Measurements from ENCODE around the gene STARD3.

The STARD3 gene

DNA sequence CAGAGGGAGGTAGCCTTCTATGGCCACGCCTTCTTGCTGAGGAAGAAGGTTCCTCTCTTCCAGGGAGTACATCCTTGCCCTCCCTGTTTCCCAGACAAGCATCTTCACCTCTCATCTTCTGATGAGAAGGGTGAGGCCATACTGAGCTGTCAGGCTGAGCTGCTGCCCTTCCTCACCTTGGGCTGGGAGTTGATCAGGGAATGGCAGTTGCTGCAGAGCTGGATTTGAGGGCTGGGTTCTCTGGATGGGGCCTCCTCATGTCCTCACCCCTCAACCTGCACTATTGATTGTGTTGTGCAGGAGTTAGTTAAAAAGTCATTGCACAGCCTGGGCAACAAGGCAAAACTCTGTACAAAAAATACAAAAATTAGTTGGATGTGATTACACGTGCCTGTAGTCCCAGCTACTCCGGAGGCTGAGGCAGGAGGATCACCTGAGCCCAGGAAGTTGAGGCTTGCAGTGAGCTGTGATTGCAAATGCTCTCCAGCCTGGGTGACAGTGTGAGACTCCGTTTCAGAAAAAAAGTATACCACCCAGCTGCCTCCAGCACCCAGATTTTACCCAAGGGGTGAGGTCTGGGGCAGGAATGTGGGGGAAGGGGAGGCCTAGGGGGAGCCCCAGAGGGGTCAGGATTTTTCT is 65.0 kb downstream of the STARD3 start:
- Histone ChIP-seq H3K9me3 (ENCODE audit: control extremely low read depth in 1 of 5, control insufficient read depth in 4 of 5, insufficient read depth in 2 of 5, low read depth in 1 of 5, low read length in 4 of 5) (no peaks in the 10 kb centered on the region), H3K4me1 (ENCODE audit: control extremely low read depth in 1 of 4, control insufficient read depth in 4 of 4, insufficient read depth in 4 of 4, low read length in 3 of 4) (peaks cover 0 to 11% (median 8%) of the 10 kb centered on the region in 4 experiments), H3K27me3 (replicated peaks in 2 of 5; ENCODE audit: control insufficient read depth in 4 of 5, insufficient read depth in 5 of 5, low read length in 4 of 5) (peaks cover 0 to 40% (median 14%) of the 10 kb centered on the region in 5 experiments), H3K36me3 (ENCODE audit: control insufficient read depth in 4 of 4, insufficient read depth in 4 of 4, low read length in 3 of 4) (no peaks in the 10 kb centered on the region), H3K27ac (ENCODE audit: insufficient read depth in 1 of 2, low read depth in 1 of 2, low read length in 2 of 2, poor library complexity in 1 of 2, severe bottlenecking in 2 of 2) (no peak overlapping the region), H3K4me3 (ENCODE audit: control insufficient read depth in 1 of 7, extremely low read depth in 1 of 7, insufficient read depth in 4 of 7, low read depth in 2 of 7, low read length in 6 of 7) (no peak overlapping the region)
- WGBS (ENCODE audit: insufficient coverage): 100% methylated on average over 3 of the region's 4 CpGs
- ChIA-PET POLR2A (no interaction called here), CTCF (no interaction called here)
- no peak for DNase-seq

DNA sequence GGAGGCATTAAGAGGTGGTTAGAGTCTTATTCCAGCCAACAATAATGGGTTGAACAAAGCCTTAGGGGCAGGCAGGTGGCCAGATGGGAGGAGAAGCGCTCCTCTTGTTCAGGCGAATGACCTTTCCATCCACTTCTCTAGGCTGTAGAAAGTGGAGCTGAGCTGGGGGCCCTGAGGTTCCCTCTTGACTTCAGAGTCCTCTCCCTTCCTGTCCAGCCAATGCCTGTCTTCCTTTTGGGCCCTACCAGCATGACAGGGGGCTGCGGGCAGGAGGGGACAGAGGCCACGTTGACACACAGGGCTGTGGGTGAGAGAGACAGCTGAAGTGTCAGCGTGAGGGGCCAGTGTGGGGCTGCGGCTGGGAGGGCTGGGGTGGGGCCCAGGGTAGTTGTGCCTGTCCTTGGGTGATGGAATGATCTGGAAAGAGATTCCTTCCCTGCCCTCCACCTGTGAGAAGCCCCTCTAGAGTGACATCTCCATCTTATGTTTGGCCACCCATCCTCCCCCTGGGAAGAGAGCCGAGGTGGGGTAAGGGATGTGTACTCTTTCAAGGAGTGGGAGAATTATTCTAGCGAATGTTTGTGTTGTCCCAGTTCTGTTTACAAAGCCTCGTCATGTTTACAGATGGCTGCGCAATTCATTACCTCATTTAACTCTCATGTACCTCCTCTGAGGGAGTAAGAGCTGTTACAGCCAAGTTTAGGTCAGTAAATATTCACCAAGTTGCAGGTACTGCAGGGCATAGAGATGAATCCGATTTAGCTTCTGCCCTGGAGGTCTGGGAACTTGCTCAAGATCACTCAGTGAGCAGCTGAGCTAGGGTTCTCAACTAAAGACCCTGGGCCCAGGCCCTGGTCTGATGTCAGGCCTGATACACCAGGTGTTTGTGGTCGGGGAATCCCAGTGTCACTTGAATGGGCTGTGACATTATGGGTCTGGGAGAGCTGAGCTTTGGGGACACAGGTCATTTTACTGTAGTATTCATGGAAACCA is 66.3 kb downstream of the STARD3 start:
- WGBS (ENCODE audit: insufficient coverage): 98% methylated on average over 5 of the region's 12 CpGs
- ChIA-PET POLR2A (no interaction called here), CTCF (no interaction called here)
- H3K4me1 ChIP-seq (ENCODE audit: control extremely low read depth in 1 of 4, control insufficient read depth in 4 of 4, insufficient read depth in 4 of 4, low read length in 3 of 4): peaks cover 0 to 11% (median 10%) of the 10 kb centered on the region in 4 experiments
- H3K27me3 ChIP-seq (replicated peaks in 2 of 5; ENCODE audit: control insufficient read depth in 4 of 5, insufficient read depth in 5 of 5, low read length in 4 of 5): peaks cover 0 to 40% (median 14%) of the 10 kb centered on the region in 5 experiments
- H3K4me3 ChIP-seq (ENCODE audit: control insufficient read depth in 1 of 7, extremely low read depth in 1 of 7, insufficient read depth in 4 of 7, low read depth in 2 of 7, low read length in 6 of 7): no peak overlapping the region
- no peaks in the 10 kb centered on the region for H3K36me3 ChIP-seq (ENCODE audit: control insufficient read depth in 4 of 4, insufficient read depth in 4 of 4, low read length in 3 of 4)
- no peak overlapping the region for H3K27ac ChIP-seq (ENCODE audit: insufficient read depth in 1 of 2, low read depth in 1 of 2, low read length in 2 of 2, poor library complexity in 1 of 2, severe bottlenecking in 2 of 2)
- DNase-seq: no peak
- H3K9me3 ChIP-seq (ENCODE audit: control extremely low read depth in 1 of 5, control insufficient read depth in 4 of 5, insufficient read depth in 2 of 5, low read depth in 1 of 5, low read length in 4 of 5): no peaks in the 10 kb centered on the region

DNA sequence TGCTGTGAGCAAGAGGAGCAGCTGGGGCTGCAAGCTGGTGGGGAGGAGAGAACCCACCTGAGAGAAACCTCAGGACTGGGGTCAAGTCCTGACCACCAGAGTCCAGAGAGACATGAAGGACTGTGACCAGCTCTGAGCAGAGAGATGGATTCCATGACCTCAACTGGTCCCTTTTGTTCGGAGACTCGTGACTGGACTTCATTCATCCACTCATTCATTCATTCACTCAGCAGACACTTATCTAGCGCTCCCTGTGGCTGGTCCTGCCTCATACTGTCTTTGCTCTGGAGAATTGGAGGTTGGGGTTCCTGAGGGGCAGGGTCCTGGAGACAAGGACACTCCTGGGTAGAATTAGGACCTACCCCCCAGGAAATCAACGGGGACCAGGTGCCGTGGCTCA is 67.0 kb downstream of the STARD3 start:
- WGBS (ENCODE audit: insufficient coverage): 82% methylated on average over 1 of the region's 5 CpGs
- no peak for DNase-seq
- Histone ChIP-seq H3K9me3 (ENCODE audit: control extremely low read depth in 1 of 5, control insufficient read depth in 4 of 5, insufficient read depth in 2 of 5, low read depth in 1 of 5, low read length in 4 of 5) (no peaks in the 10 kb centered on the region), H3K36me3 (ENCODE audit: control insufficient read depth in 4 of 4, insufficient read depth in 4 of 4, low read length in 3 of 4) (no peaks in the 10 kb centered on the region), H3K4me1 (ENCODE audit: control extremely low read depth in 1 of 4, control insufficient read depth in 4 of 4, insufficient read depth in 4 of 4, low read length in 3 of 4) (peaks cover 0 to 11% (median 10%) of the 10 kb centered on the region in 4 experiments), H3K27me3 (replicated peaks in 2 of 5; ENCODE audit: control insufficient read depth in 4 of 5, insufficient read depth in 5 of 5, low read length in 4 of 5) (peaks cover 0 to 36% (median 14%) of the 10 kb centered on the region in 5 experiments), H3K27ac (ENCODE audit: insufficient read depth in 1 of 2, low read depth in 1 of 2, low read length in 2 of 2, poor library complexity in 1 of 2, severe bottlenecking in 2 of 2) (no peak overlapping the region), H3K4me3 (ENCODE audit: control insufficient read depth in 1 of 7, extremely low read depth in 1 of 7, insufficient read depth in 4 of 7, low read depth in 2 of 7, low read length in 6 of 7) (no peak overlapping the region)
- POLR2A ChIA-PET: no interaction called here
- CTCF ChIA-PET: no interaction called here

DNA sequence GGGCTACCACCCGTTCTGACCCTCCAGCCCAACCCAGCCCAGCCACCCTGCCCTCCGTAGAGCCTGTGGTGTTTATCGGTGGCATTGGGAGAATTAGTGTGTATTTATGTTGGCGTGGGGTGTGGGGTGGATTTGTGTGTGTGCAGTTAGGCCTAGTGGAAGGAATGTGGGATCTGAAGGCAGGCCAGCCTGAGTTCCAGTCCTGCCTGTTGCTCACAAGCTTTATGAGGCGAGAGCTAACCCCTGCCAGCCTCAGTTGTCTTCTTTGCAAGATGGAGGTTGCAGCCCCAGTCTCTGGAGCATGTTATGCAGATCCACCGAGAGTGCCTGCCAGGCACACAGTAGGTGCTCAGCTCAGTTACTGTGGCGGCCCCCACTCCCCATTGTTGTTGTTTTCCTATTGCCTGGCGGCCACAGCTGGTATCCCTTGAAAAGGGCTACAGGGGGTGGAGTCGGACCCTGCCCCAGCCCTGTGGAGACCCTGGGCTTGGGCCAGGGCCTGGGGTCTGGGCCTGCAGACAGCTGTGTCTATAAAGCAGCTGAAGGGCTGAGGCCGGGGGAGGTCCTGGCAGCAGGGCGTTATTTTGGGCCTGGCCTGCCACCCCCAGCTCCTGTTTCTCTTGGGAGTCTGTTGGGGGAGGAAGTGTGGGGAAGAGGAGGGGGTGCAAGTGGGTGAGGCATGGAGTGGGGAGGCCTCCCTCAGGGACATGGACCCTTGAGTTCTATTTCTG is 68.0 kb downstream of the STARD3 start:
- H3K36me3 ChIP-seq (ENCODE audit: control insufficient read depth in 4 of 4, insufficient read depth in 4 of 4, low read length in 3 of 4): no peaks in the 10 kb centered on the region
- 100% methylated on average over 7 of the region's 11 CpGs for WGBS (ENCODE audit: insufficient coverage)
- CTCF ChIA-PET: interaction anchor here (0.9 kb wide), 1 partner anchor 10 kb away, joined by 3 read pairs; no protein-coding TSS in a partner anchor

DNA sequence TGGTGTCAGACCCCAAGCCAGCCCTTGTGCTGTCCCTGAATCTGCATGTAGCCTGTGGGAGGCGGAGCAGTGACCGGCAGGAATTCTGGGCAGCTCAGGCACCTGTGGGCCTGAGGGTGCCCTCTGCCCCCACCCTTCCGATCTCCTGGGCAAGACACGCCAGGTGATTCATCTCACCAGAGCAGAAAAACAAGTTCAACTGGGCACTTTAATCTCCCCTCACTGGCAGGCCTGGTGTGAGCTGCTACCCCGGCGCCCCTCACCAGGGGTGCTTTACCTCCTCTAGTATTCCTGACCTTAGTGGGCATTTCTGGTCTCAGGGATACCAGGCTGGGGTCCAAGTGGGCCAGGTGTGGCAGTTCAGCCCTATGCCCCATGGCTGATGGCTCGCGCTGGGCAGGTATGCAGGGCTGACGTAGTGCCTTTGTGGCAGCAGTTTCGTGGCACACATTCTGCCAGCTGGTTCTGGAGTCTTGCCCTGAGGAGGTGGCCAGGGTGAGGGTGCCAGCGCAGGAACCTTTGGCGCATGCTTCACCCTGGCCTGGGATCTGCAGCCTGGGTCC is 68.9 kb downstream of the STARD3 start:
- H3K9me3 ChIP-seq (ENCODE audit: control extremely low read depth in 1 of 5, control insufficient read depth in 4 of 5, insufficient read depth in 2 of 5, low read depth in 1 of 5, low read length in 4 of 5): no peaks in the 10 kb centered on the region

More for the DNA sequence above, 68.0 kb downstream of the STARD3 start:
- POLR2A ChIA-PET: interaction anchor here (0.7 kb wide), 1 partner anchor 14 kb away, joined by 4 read pairs; no protein-coding TSS in a partner anchor
- Histone ChIP-seq H3K9me3 (ENCODE audit: control extremely low read depth in 1 of 5, control insufficient read depth in 4 of 5, insufficient read depth in 2 of 5, low read depth in 1 of 5, low read length in 4 of 5) (no peaks in the 10 kb centered on the region), H3K27ac (ENCODE audit: insufficient read depth in 1 of 2, low read depth in 1 of 2, low read length in 2 of 2, poor library complexity in 1 of 2, severe bottlenecking in 2 of 2) (no peak overlapping the region), H3K4me1 (ENCODE audit: control extremely low read depth in 1 of 4, control insufficient read depth in 4 of 4, insufficient read depth in 4 of 4, low read length in 3 of 4) (peaks cover 0 to 9% (median 7%) of the 10 kb centered on the region in 4 experiments), H3K27me3 (replicated peaks in 2 of 5; ENCODE audit: control insufficient read depth in 4 of 5, insufficient read depth in 5 of 5, low read length in 4 of 5) (peaks cover 0 to 26% (median 12%) of the 10 kb centered on the region in 5 experiments), H3K4me3 (ENCODE audit: control insufficient read depth in 1 of 7, extremely low read depth in 1 of 7, insufficient read depth in 4 of 7, low read depth in 2 of 7, low read length in 6 of 7) (no peak overlapping the region)
- no peak for DNase-seq

DNA sequence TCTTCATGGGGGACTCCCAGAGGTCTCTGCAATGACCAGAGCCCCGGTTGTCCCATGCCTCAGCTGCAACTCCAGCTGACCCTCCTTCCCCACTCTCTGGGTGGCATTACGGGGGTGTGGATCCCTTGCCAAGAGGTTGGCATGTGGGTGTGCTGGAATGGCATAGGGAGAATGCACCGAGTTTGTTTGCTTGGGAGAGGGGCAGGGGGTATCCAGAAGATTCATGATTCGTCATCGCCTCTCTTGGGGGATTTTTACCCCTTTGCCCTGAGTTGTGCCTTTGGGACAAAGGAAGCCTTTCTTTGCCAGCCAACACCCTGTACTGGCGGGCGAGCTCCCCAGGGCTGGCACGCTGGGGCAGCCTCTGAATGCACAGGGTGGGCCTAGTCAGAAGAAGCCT is 69.4 kb downstream of the STARD3 start:
- Histone ChIP-seq H3K9me3 (ENCODE audit: control extremely low read depth in 1 of 5, control insufficient read depth in 4 of 5, insufficient read depth in 2 of 5, low read depth in 1 of 5, low read length in 4 of 5) (no peaks in the 10 kb centered on the region), H3K27me3 (replicated peaks in 2 of 5; ENCODE audit: control insufficient read depth in 4 of 5, insufficient read depth in 5 of 5, low read length in 4 of 5) (peaks cover 0 to 12% (median 7%) of the 10 kb centered on the region in 5 experiments), H3K4me3 (ENCODE audit: control insufficient read depth in 1 of 7, extremely low read depth in 1 of 7, insufficient read depth in 4 of 7, low read depth in 2 of 7, low read length in 6 of 7) (no peak overlapping the region), H3K36me3 (ENCODE audit: control insufficient read depth in 4 of 4, insufficient read depth in 4 of 4, low read length in 3 of 4) (no peaks in the 10 kb centered on the region), H3K4me1 (ENCODE audit: control extremely low read depth in 1 of 4, control insufficient read depth in 4 of 4, insufficient read depth in 4 of 4, low read length in 3 of 4) (peaks cover 0 to 5% (median 0%) of the 10 kb centered on the region in 4 experiments), H3K27ac (ENCODE audit: insufficient read depth in 1 of 2, low read depth in 1 of 2, low read length in 2 of 2, poor library complexity in 1 of 2, severe bottlenecking in 2 of 2) (no peak overlapping the region)
- POLR2A ChIA-PET: no interaction called here
- CTCF ChIA-PET: no interaction called here
- no peak for DNase-seq
- WGBS (ENCODE audit: insufficient coverage): 93% methylated on average over 5 of the region's 8 CpGs

More for the DNA sequence above, 68.9 kb downstream of the STARD3 start:
- H3K36me3 ChIP-seq (ENCODE audit: control insufficient read depth in 4 of 4, insufficient read depth in 4 of 4, low read length in 3 of 4): no peaks in the 10 kb centered on the region
- H3K4me1 ChIP-seq (ENCODE audit: control extremely low read depth in 1 of 4, control insufficient read depth in 4 of 4, insufficient read depth in 4 of 4, low read length in 3 of 4): peaks cover 0 to 5% (median 0%) of the 10 kb centered on the region in 4 experiments
- no peak overlapping the region for H3K27ac ChIP-seq (ENCODE audit: insufficient read depth in 1 of 2, low read depth in 1 of 2, low read length in 2 of 2, poor library complexity in 1 of 2, severe bottlenecking in 2 of 2)
- CTCF ChIA-PET: no interaction called here
- H3K4me3 ChIP-seq (ENCODE audit: control insufficient read depth in 1 of 7, extremely low read depth in 1 of 7, insufficient read depth in 4 of 7, low read depth in 2 of 7, low read length in 6 of 7): no peak overlapping the region
- peaks cover 0 to 18% (median 12%) of the 10 kb centered on the region in 5 experiments for H3K27me3 ChIP-seq (replicated peaks in 2 of 5; ENCODE audit: control insufficient read depth in 4 of 5, insufficient read depth in 5 of 5, low read length in 4 of 5)
- POLR2A ChIA-PET: no interaction called here
- 98% methylated on average over 12 of the region's 12 CpGs for WGBS (ENCODE audit: insufficient coverage)
- no peak for DNase-seq
